ENCODE measurements around the gene PLEKHA7.

The PLEKHA7 gene

GRCh38 chr11:16942911-16943310, 71.3 kb downstream of the PLEKHA7 start:
- H3K23ac ChIP-seq (ENCODE audit: low read length in 2 of 2): no peak overlapping the region
- H3K9me3 ChIP-seq (ENCODE audit: control insufficient read depth, low read length): no peaks in the 10 kb centered on the region
- no peak overlapping the region for H2BK5ac ChIP-seq (ENCODE audit: low read depth, low read length, poor library complexity, severe bottlenecking)
- 76% methylated on average over 1 of the region's 3 CpGs for WGBS
- H3K36me3 ChIP-seq (ENCODE audit: control insufficient read depth in 1 of 2, insufficient read depth in 2 of 2, low read depth in 1 of 2, low read length in 2 of 2): no peaks in the 10 kb centered on the region
- H2AK5ac ChIP-seq (ENCODE audit: low read length, severe bottlenecking): no peak overlapping the region
- H3K27me3 ChIP-seq (ENCODE audit: control insufficient read depth in 1 of 2, insufficient read depth in 1 of 2, low read length in 2 of 2): peaks cover 0 to 9% of the 10 kb centered on the region in 2 experiments
- H2BK120ac ChIP-seq (ENCODE audit: low read depth, low read length): no peak overlapping the region
- peaks cover 3% of the 10 kb centered on the region for H3K4me1 ChIP-seq (ENCODE audit: control insufficient read depth, insufficient read depth, low read depth, low read length)
- no peak overlapping the region for H3K14ac ChIP-seq (ENCODE audit: low read length in 2 of 2)
- no peak overlapping the region for H3K4me3 ChIP-seq (ENCODE audit: insufficient read depth in 1 of 2, low read depth in 1 of 2, low read length in 2 of 2)
- H4K91ac ChIP-seq (ENCODE audit: low read length): no peak overlapping the region
- no peak overlapping the region for H3K9ac ChIP-seq (ENCODE audit: low read length)
- no peak overlapping the region for H2BK15ac ChIP-seq (ENCODE audit: low read depth, poor library complexity, severe bottlenecking)
- no peak overlapping the region for H2AFZ ChIP-seq (ENCODE audit: low read depth, low read length)
- H3K4ac ChIP-seq (ENCODE audit: low read depth in 1 of 2, low read length in 2 of 2): no peak overlapping the region
- no peak overlapping the region for H3K27ac ChIP-seq (ENCODE audit: low read length, poor library complexity, severe bottlenecking)
- H3K79me1 ChIP-seq (replicated peaks; ENCODE audit: low read length, poor library complexity, severe bottlenecking): peaks cover 2% of the 10 kb centered on the region
- no peak overlapping the region for H3K4me2 ChIP-seq (ENCODE audit: low read length, poor library complexity, severe bottlenecking)
- no peak overlapping the region for H3K18ac ChIP-seq (ENCODE audit: low read depth in 1 of 2, low read length in 2 of 2)
- H4K8ac ChIP-seq (ENCODE audit: low read length): no peak overlapping the region
- H2BK12ac ChIP-seq (ENCODE audit: low read length in 2 of 2): no peak overlapping the region
- no peak for DNase-seq

DNA sequence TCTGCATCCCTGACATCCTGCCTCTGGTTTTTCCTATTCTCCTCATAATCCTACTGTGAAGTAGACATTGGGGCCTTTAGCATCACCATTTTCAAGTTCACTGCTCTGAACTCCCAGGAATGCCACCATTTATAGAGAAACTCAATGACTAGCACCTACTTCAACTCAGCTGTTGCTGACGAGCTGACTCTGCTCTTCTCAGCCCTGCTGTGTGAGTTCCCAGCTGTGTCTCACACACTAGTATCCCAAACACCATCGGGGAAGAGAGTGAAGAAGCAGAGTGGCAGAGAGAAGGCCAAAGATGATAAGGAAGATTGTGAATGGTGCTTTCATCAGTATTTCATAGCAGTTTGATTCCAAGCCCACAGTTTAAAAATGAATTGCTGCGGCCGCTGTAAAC, 71.9 kb downstream of the PLEKHA7 start:
- H4K8ac ChIP-seq (ENCODE audit: low read length): no peak overlapping the region
- peaks cover 0 to 9% of the 10 kb centered on the region in 2 experiments for H3K27me3 ChIP-seq (ENCODE audit: control insufficient read depth in 1 of 2, insufficient read depth in 1 of 2, low read length in 2 of 2)
- 100% methylated on average over 2 of the region's 4 CpGs for WGBS
- no peak overlapping the region for H2BK15ac ChIP-seq (ENCODE audit: low read depth, poor library complexity, severe bottlenecking)
- H3K4me2 ChIP-seq (ENCODE audit: low read length, poor library complexity, severe bottlenecking): no peak overlapping the region
- no peak overlapping the region for H2BK12ac ChIP-seq (ENCODE audit: low read length in 2 of 2)
- H3K23ac ChIP-seq (ENCODE audit: low read length in 2 of 2): no peak overlapping the region
- H3K36me3 ChIP-seq (ENCODE audit: control insufficient read depth in 1 of 2, insufficient read depth in 2 of 2, low read depth in 1 of 2, low read length in 2 of 2): no peaks in the 10 kb centered on the region
- H3K18ac ChIP-seq (ENCODE audit: low read depth in 1 of 2, low read length in 2 of 2): no peak overlapping the region
- H3K9ac ChIP-seq (ENCODE audit: low read length): no peak overlapping the region
- H2AFZ ChIP-seq (ENCODE audit: low read depth, low read length): no peak overlapping the region
- H3K9me3 ChIP-seq (ENCODE audit: control insufficient read depth, low read length): no peaks in the 10 kb centered on the region
- H2AK5ac ChIP-seq (ENCODE audit: low read length, severe bottlenecking): no peak overlapping the region
- H2BK120ac ChIP-seq (ENCODE audit: low read depth, low read length): no peak overlapping the region
- H4K91ac ChIP-seq (ENCODE audit: low read length): no peak overlapping the region
- peaks cover 3% of the 10 kb centered on the region for H3K4me1 ChIP-seq (ENCODE audit: control insufficient read depth, insufficient read depth, low read depth, low read length)
- no peak overlapping the region for H3K14ac ChIP-seq (ENCODE audit: low read length in 2 of 2)
- H3K4me3 ChIP-seq (ENCODE audit: insufficient read depth in 1 of 2, low read depth in 1 of 2, low read length in 2 of 2): no peak overlapping the region
- no peak overlapping the region for H3K4ac ChIP-seq (ENCODE audit: low read depth in 1 of 2, low read length in 2 of 2)
- no peak overlapping the region for H2BK5ac ChIP-seq (ENCODE audit: low read depth, low read length, poor library complexity, severe bottlenecking)
- peaks cover 2% of the 10 kb centered on the region for H3K79me1 ChIP-seq (replicated peaks; ENCODE audit: low read length, poor library complexity, severe bottlenecking)
- no peak for DNase-seq
- H3K27ac ChIP-seq (ENCODE audit: low read length, poor library complexity, severe bottlenecking): no peak overlapping the region

DNA sequence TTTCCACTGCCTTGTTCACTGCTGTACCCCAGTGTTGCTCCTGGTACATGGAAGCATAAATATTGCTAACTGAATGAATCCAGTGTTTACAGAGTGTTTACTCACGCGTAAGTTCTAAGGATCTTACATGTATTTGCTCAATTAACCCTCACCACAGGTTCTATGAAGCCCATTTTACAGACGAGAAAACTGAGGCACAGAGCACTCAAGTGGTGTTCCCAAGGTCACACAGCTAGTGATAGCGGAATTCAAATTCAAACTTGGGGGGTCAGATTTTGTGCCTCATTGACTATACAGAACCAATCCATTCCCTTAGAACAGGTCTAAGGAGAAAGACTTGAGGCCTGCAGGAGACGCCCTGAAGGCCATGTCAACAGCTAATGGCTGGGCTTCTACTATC, 72.3 kb downstream of the PLEKHA7 start:
- Histone ChIP-seq H3K9ac (ENCODE audit: low read length) (no peak overlapping the region), H3K27me3 (ENCODE audit: control insufficient read depth in 1 of 2, insufficient read depth in 1 of 2, low read length in 2 of 2) (peaks cover 0 to 11% of the 10 kb centered on the region in 2 experiments), H2BK120ac (ENCODE audit: low read depth, low read length) (no peak overlapping the region), H3K23ac (ENCODE audit: low read length in 2 of 2) (no peak overlapping the region), H3K36me3 (ENCODE audit: control insufficient read depth in 1 of 2, insufficient read depth in 2 of 2, low read depth in 1 of 2, low read length in 2 of 2) (no peaks in the 10 kb centered on the region), H4K91ac (ENCODE audit: low read length) (no peak overlapping the region), H3K4me3 (ENCODE audit: insufficient read depth in 1 of 2, low read depth in 1 of 2, low read length in 2 of 2) (no peak overlapping the region), H2BK12ac (ENCODE audit: low read length in 2 of 2) (no peak overlapping the region), H2AFZ (ENCODE audit: low read depth, low read length) (no peak overlapping the region), H3K27ac (ENCODE audit: low read length, poor library complexity, severe bottlenecking) (no peak overlapping the region), H3K79me1 (replicated peaks; ENCODE audit: low read length, poor library complexity, severe bottlenecking) (peaks cover 2% of the 10 kb centered on the region), H3K9me3 (ENCODE audit: control insufficient read depth, low read length) (no peaks in the 10 kb centered on the region), H4K8ac (ENCODE audit: low read length) (no peak overlapping the region), H2BK5ac (ENCODE audit: low read depth, low read length, poor library complexity, severe bottlenecking) (no peak overlapping the region), H3K14ac (ENCODE audit: low read length in 2 of 2) (no peak overlapping the region), H3K18ac (ENCODE audit: low read depth in 1 of 2, low read length in 2 of 2) (no peak overlapping the region), H2BK15ac (ENCODE audit: low read depth, poor library complexity, severe bottlenecking) (no peak overlapping the region), H3K4me1 (ENCODE audit: control insufficient read depth, insufficient read depth, low read depth, low read length) (peaks cover 3% of the 10 kb centered on the region), H2AK5ac (ENCODE audit: low read length, severe bottlenecking) (no peak overlapping the region), H3K4ac (ENCODE audit: low read depth in 1 of 2, low read length in 2 of 2) (no peak overlapping the region), H3K4me2 (ENCODE audit: low read length, poor library complexity, severe bottlenecking) (no peak overlapping the region)
- no peak for DNase-seq
- 79% methylated on average over 5 of the region's 5 CpGs for WGBS

DNA sequence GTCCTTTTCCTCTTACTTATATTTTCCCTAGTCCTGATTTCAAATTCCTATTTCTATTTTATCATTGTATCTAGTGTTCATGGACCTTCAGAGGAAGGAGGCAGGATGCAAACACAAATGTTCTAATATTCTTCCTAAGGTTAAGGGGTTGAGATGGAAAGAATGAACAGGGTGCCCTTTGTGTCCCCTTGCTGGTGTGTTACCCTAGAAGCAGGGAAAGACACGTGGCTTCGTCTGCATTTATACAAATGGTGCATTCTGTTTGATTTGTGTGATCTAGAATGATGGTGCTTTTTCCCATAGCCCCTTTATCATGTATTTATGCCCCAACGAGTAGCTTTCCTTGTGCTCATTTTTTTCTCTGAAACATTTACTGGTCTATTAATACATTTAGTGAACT, 76.2 kb downstream of the PLEKHA7 start:
- Histone ChIP-seq H3K4ac (ENCODE audit: low read depth in 1 of 2, low read length in 2 of 2) (no peak overlapping the region), H3K4me2 (ENCODE audit: low read length, poor library complexity, severe bottlenecking) (no peak overlapping the region), H3K9me3 (ENCODE audit: control insufficient read depth, low read length) (no peaks in the 10 kb centered on the region), H2AK5ac (ENCODE audit: low read length, severe bottlenecking) (no peak overlapping the region), H3K27me3 (ENCODE audit: control insufficient read depth in 1 of 2, insufficient read depth in 1 of 2, low read length in 2 of 2) (peaks cover 0 to 24% of the 10 kb centered on the region in 2 experiments), H3K27ac (ENCODE audit: low read length, poor library complexity, severe bottlenecking) (no peak overlapping the region), H4K8ac (ENCODE audit: low read length) (no peak overlapping the region), H3K23ac (ENCODE audit: low read length in 2 of 2) (no peak overlapping the region), H2BK12ac (ENCODE audit: low read length in 2 of 2) (no peak overlapping the region), H2BK120ac (ENCODE audit: low read depth, low read length) (no peak overlapping the region), H3K14ac (ENCODE audit: low read length in 2 of 2) (no peak overlapping the region), H3K36me3 (ENCODE audit: control insufficient read depth in 1 of 2, insufficient read depth in 2 of 2, low read depth in 1 of 2, low read length in 2 of 2) (no peaks in the 10 kb centered on the region), H2BK15ac (ENCODE audit: low read depth, poor library complexity, severe bottlenecking) (no peak overlapping the region), H3K4me1 (ENCODE audit: control insufficient read depth, insufficient read depth, low read depth, low read length) (peaks cover 4% of the 10 kb centered on the region), H3K79me1 (replicated peaks; ENCODE audit: low read length, poor library complexity, severe bottlenecking) (no peaks in the 10 kb centered on the region), H3K9ac (ENCODE audit: low read length) (no peak overlapping the region), H2BK5ac (ENCODE audit: low read depth, low read length, poor library complexity, severe bottlenecking) (no peak overlapping the region), H4K91ac (ENCODE audit: low read length) (no peak overlapping the region), H3K4me3 (ENCODE audit: insufficient read depth in 1 of 2, low read depth in 1 of 2, low read length in 2 of 2) (no peak overlapping the region), H2AFZ (ENCODE audit: low read depth, low read length) (no peak overlapping the region), H3K18ac (ENCODE audit: low read depth in 1 of 2, low read length in 2 of 2) (no peak overlapping the region)
- WGBS: 50% methylated on average over 1 of the region's 3 CpGs
- no peak for DNase-seq
